ENCODE results near the gene POLR3A. TPM values are rescaled to one million over a fixed set of nuclear protein-coding genes. Genes with fewer than 3 reads are reported as not detected.

The POLR3A gene
- total RNA-seq (ENCODE audit: low replicate concordance): 14.5 and 17.3 TPM in 2 replicates

DNA sequence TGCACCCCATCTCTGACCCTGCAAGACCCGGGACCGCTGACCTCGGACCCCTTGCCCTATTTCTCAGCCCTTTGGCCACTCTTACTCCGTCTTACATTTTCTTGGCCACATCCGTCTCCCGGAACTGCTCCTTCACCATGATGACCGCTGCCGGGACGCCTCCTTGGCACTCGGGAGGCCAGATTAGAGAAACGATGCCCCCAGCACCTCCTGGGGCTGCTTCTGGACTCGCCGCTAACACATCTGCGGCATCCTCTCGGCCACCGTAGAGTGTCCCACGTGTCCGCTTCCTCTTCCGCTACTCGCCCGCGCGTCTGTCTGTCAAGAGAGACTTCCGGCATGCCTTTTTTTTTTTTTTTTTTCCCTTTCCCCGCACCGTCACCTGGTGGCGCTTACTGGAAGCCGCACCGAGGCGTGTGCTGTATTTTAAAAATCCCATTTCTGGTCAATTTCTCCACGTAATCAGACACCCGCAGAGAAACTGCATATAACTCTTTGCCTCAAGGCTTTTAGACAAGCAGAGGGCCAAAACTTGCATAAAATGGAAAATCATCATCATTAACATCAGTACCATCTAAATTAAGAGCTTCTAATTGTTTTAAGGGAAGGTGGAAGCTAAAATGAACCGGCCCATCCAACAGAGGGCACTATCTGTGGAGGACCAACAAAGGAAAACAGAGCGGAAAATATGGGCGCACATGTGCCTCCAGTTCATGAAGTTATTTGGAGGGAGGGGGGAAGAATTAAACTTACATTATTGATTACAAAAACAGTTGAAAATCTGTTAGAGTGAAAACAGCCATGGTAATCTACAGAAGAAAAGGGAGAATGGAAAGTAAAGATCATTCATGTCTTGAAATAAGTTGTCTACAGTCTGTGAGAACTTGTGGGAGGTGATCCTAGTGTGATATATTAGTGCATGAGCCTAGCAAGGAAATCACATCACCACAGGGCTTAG, at the start of gene POLR3A:
POLR3A (minus strand) TSS at position 247 of the 958 bp plus-strand sequence; CDS start at position 139, 108 bp downstream.

GRCh38 chr10:78033637-78034470, 4.5 kb upstream of the POLR3A start, which contains the start of gene RPS24:
RPS24 (plus strand) TSS chr10:78033863; CDS start chr10:78033902, 39 bp downstream.

DNA sequence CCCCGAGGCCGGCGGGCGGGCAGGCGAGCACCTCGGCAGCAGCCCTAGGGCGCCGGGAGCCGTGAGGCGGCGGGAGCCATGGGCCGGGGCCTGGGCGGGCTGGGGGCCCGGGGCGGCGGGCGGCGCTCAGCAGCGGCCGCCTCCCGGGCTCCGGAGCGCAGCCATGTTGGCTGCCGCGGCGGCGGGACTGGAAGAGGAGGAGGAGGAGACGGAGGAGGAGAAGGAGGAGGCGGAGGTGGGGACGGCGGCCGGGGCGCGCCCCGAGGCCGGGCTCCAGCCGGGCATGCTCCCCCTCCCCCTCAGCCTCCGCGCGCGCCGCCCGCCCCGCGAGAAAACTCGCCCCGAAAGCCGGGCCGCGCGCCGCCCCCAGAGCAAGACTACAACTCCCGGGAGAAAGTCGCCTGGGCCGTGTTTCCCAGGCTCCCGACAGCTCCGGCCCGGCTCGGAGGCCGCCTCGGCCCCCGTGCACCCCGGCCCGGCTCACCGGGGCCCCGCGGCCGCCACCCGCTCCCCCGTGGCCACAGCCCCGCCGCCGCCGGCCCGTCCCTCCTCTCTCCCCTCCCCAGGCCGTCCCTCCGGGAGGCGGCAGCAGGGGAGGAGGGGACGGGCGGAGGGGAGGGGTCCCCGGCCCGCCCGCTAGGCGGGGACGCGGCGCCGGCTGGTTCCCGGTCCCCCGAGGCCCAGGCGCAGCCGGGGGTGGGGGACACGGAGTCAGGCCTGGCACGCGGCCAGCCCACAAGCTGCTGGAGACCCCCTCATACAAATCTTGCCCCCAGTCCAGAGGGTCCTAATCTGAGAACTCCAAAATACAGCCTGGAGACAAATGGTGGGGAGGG, 102.5 kb downstream of the POLR3A start, which contains the start of gene DLG5:
DLG5 (minus strand) TSS at position 190 of the 836 bp plus-strand sequence. CDS start 235 bp downstream, outside the sequence.

Other genes starting within 250 kb of the POLR3A start
- gene DLG5, start 102.8 kb downstream of the POLR3A start, total RNA-seq (ENCODE audit: low replicate concordance): 22.2 and 52.4 TPM in 2 replicates
- 1,831 and 2,574 TPM in 2 replicates for gene RPS24, start 4.3 kb upstream of the POLR3A start, total RNA-seq (ENCODE audit: low replicate concordance)